ENCODE results near the gene FLNA. TPM values are rescaled to one million over a fixed set of nuclear protein-coding genes. Genes with fewer than 3 reads are reported as not detected.

Gene FLNA
- total RNA-seq, 2 donors from 2014 or later: 124 to 773 TPM

DNA sequence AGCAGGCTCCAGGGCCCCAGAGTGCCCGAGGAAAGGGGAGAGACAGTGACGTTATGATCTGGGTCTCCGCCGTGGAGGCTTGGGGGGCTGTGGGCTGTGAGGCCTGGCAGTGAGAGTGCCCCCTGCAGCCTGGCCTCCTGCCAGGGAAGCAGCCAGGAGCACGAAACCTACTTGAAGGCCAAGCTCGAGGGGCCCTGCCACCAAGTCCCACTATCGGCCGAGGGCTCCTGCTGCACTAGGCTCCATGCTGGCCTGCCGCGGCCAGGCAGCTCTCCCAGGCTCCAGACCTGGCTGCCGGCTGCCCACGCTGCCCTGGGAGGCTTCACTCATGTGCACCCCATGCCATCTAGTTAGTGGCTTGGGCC, 18.7 kb downstream of the FLNA start:
- Histone ChIP-seq H3K36me3 (no peaks in the 10 kb centered on the region), H3K9me3 (no peaks in the 10 kb centered on the region), H3K9ac (ENCODE audit: low read depth in 2 of 2, low read length in 2 of 2) (no peak overlapping the region), H3K27ac (no peak overlapping the region), H3K4me1 (peaks cover 4% of the 10 kb centered on the region), H3K27me3 (no peaks in the 10 kb centered on the region), H3K4me3 (no peak overlapping the region)
- TF ChIP-seq, protein P1, sequence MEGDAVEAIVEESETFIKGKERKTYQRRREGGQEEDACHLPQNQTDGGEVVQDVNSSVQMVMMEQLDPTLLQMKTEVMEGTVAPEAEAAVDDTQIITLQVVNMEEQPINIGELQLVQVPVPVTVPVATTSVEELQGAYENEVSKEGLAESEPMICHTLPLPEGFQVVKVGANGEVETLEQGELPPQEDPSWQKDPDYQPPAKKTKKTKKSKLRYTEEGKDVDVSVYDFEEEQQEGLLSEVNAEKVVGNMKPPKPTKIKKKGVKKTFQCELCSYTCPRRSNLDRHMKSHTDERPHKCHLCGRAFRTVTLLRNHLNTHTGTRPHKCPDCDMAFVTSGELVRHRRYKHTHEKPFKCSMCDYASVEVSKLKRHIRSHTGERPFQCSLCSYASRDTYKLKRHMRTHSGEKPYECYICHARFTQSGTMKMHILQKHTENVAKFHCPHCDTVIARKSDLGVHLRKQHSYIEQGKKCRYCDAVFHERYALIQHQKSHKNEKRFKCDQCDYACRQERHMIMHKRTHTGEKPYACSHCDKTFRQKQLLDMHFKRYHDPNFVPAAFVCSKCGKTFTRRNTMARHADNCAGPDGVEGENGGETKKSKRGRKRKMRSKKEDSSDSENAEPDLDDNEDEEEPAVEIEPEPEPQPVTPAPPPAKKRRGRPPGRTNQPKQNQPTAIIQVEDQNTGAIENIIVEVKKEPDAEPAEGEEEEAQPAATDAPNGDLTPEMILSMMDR (IDR thresholded peaks at IDR 0.05): no peak
- intact Hi-C loops (cut with DNase I): no loop called here
- DNase-seq: no peak

DNA sequence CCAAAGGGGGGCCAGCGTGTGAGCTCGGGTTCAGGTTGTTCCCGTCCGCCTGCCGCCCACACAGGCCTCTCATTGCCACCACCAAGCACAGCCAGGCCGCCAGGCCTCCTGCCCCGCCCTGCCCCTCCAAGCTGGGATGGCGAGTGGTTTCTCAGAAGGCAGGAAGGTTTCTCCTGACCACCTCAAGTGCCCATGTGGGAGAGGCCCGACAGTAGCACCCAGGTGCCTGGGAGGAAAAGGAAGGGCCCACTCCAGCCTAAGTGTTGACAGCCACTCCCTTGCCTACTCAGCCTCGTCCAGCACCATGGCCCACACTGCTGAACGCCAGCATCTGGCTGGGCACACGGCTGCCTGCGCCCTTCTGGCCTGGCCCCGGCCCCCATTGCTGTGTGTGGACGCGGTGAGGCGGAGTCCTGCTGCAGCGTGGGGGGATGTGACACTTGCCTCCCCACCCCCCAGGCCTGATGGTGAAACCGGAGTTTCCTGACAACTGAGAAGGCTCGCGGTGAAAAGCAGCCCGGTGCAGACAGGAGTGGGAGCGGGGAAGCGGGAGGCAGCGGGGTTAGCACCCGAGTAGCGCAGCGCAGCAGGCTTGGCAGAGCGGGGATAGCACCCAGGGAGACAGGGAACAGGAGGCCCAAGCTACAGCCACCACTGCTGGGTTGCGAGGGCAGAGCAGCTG, 19.2 kb downstream of the FLNA start:
- no peak overlapping the region for H3K9ac ChIP-seq (ENCODE audit: low read depth in 2 of 2, low read length in 2 of 2)
- DNase-seq: no peak
- no peaks in the 10 kb centered on the region for H3K27me3 ChIP-seq
- TF ChIP-seq, protein P1 (IDR thresholded peaks at IDR 0.05): no peak
- no peak overlapping the region for H3K27ac ChIP-seq
- no peaks in the 10 kb centered on the region for H3K9me3 ChIP-seq
- intact Hi-C loops (cut with DNase I): no loop called here
- H3K36me3 ChIP-seq: no peaks in the 10 kb centered on the region
- H3K4me1 ChIP-seq: peaks cover 8% of the 10 kb centered on the region
- no peak overlapping the region for H3K4me3 ChIP-seq

DNA sequence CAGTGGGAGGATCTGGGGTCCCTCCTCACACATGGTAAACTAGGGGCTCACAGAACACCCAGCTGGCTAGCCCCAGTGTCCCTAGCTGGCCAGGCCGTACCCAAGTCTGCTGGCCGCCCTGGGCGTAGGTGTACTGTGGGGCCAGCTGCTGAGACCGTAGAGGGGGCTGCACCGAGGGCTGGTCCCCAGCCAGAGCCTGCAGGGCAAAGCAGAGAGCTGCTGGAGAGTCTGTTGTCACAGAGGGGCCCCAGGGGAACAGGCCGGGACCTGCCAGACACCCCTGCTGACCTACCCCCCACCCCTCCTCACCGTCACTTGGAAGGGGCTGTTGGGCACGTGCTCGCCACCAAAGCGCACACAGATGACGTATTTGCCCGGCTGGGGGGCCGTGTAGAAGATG, 19.9 kb downstream of the FLNA start:
- intact Hi-C loops (cut with DNase I): no loop called here
- Histone ChIP-seq H3K27ac (no peak overlapping the region), H3K4me3 (no peak overlapping the region), H3K27me3 (no peaks in the 10 kb centered on the region), H3K9me3 (no peaks in the 10 kb centered on the region), H3K4me1 (peaks cover 8% of the 10 kb centered on the region), H3K36me3 (no peaks in the 10 kb centered on the region), H3K9ac (ENCODE audit: low read depth in 2 of 2, low read length in 2 of 2) (no peak overlapping the region)
- no peak for DNase-seq
- TF ChIP-seq, protein P1 (IDR thresholded peaks at IDR 0.05): no peak

DNA sequence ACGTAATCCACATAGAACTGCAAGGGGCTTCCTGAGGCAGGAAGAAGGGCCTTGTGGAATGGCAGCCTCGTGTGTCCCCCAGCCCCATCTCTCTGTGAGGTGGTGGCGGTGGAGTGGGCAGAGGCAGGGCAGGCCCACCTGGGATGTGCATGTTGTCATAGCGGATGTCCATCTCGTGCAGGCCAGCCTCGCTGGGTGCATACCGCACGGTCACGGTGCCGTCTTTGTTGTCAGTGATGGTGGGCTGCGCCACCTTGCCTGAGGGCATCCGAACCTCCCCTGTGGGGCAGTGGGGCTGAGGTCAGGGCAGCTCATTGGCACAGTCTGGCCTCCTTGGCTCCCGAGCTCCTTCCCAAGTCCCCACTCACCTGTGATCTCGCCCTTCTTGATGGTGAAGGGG, 20.4 kb downstream of the FLNA start:
- H3K9ac ChIP-seq (ENCODE audit: low read depth in 2 of 2, low read length in 2 of 2): no peak overlapping the region
- no peak for DNase-seq
- no peaks in the 10 kb centered on the region for H3K27me3 ChIP-seq
- H3K36me3 ChIP-seq: no peaks in the 10 kb centered on the region
- H3K27ac ChIP-seq: no peak overlapping the region
- intact Hi-C loops (cut with DNase I): no loop called here
- H3K4me1 ChIP-seq: peaks cover 8% of the 10 kb centered on the region
- no peak overlapping the region for H3K4me3 ChIP-seq
- TF ChIP-seq, protein P1 (IDR thresholded peaks at IDR 0.05): no peak
- no peaks in the 10 kb centered on the region for H3K9me3 ChIP-seq

DNA sequence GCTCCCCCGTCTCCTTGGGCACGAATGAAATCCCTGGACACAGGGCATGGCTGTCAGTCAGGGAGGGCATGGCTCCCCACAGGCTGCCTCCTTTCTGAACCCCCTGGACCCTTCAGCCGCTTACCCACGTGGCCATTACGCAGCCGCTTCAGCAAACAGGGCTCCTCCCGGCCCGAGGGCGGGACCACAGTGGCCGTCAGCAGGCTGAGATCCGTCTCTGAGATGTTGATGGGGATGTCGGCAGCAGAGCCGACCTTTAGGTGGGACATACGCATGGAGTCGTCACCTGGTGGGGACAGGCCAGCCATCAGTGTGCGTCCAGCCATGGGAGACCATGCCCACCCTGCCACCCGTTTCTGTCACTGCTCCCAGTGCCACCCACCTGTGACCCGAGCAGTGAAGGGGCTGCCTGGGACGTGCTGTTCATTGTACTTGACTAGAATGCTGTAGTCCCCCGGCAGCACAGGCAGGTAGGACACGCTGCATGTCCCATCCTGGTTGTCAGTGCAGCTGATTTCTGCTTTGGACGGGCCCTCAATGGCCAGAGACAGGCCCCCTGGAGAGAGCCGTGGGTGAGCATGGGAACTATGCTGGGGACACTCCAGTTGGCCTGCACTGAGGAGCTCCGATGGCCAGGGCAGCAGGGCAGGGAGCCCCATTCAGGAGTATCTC, 21.1 kb downstream of the FLNA start:
- Histone ChIP-seq H3K9me3 (no peaks in the 10 kb centered on the region), H3K9ac (ENCODE audit: low read depth in 2 of 2, low read length in 2 of 2) (no peak overlapping the region), H3K4me3 (no peak overlapping the region), H3K4me1 (peaks cover 8% of the 10 kb centered on the region), H3K36me3 (no peaks in the 10 kb centered on the region), H3K27ac (no peak overlapping the region), H3K27me3 (no peaks in the 10 kb centered on the region)
- TF ChIP-seq, protein P1 (IDR thresholded peaks at IDR 0.05): no peak
- DNase-seq: no peak
- intact Hi-C loops (cut with DNase I): no loop called here
